Diencephalon (tissue), 1 donor: ENCODE data around the gene S100A9. TPM values are rescaled to one million over a fixed set of nuclear protein-coding genes. Genes with fewer than 3 reads are reported as not detected.

Experiments used
- small RNA-seq: library from RNA; depleted of rRNA; stranded (forward); fragments of <200 nt; gene quantifications from one replicate; pipeline ENCODE3, GENCODE V24; 2014
- total RNA-seq: library from RNA; depleted of rRNA; stranded (reverse); fragments of >200 nt; gene quantifications from one replicate; pipeline ENCODE4 v1.2.3, GENCODE V29; 2014

The S100A9 gene
- total RNA-seq: 55.1 TPM

DNA sequence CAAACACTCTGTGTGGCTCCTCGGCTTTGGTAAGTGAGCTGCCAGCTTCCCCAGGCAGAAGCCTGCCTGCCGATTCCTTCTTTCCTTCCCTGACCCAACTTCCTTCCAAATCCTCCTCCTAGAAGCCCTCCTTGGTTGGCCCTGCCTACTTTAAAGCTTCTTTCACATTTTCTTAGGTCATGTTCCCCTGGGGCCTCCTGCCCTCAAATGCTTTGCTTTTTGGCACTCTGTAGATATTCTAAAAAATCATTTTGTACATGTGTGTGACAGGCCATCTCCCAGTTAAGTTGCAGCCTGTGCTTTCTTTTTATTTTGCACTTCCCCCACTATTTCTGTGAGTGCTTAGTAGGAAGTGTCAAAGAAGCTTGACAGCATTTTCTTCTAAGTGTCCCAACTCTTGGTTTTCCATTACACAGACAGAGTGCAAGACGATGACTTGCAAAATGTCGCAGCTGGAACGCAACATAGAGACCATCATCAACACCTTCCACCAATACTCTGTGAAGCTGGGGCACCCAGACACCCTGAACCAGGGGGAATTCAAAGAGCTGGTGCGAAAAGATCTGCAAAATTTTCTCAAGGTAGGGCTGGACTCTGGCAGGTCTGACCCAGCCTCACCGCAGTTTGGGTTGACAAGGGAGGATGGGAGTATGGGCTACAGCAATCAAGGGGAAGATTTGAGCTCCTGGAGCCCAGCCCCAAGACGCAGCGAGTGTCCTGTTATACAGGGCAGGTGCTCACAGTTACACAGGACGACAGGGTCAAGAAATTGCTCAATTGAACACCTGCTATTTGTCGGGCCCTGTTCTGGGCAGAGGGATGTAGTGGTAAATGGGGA, at the start of gene S100A9:
TSS of gene S100A9 (plus strand) at position 2 of the 838 bp plus-strand sequence. CDS start at position 432, 430 bp downstream.

GRCh38 chr1:153312570-153313186, 45.0 kb upstream of the S100A9 start, which contains the start of gene PGLYRP3:
TSS of gene PGLYRP3 (minus strand) at chr1:153312952. CDS start at chr1:153310665, 2,287 bp downstream.

GRCh38 chr1:153348511-153349362, 8.9 kb upstream of the S100A9 start, which contains the start of gene PGLYRP4:
TSS of gene PGLYRP4 (minus strand) at chr1:153348841. CDS start at chr1:153347932, 909 bp downstream.

DNA sequence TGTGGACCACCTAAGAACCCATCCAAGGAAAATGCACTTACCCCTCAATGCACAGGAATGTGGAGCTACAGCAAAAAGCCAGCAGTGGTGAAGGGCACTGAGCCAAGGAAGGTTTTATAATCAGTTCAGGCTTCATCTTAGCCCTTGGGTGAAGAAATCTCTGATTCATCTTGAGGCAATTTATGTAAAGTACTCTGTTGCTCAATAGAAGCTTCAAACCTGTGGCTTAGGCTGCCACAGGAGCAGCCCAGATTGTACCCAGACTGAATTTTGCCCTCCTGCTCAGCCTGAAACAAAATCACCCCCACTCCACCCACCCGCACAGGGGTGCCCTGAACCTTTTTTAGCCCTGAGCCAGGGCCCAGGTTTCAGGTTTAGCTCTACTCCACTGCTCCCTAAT, 17.9 kb downstream of the S100A9 start, which contains the start of gene S100A12:
TSS of gene S100A12 (minus strand) at position 111 of the 400 bp plus-strand sequence. CDS start 1,029 bp downstream, outside the sequence.

DNA sequence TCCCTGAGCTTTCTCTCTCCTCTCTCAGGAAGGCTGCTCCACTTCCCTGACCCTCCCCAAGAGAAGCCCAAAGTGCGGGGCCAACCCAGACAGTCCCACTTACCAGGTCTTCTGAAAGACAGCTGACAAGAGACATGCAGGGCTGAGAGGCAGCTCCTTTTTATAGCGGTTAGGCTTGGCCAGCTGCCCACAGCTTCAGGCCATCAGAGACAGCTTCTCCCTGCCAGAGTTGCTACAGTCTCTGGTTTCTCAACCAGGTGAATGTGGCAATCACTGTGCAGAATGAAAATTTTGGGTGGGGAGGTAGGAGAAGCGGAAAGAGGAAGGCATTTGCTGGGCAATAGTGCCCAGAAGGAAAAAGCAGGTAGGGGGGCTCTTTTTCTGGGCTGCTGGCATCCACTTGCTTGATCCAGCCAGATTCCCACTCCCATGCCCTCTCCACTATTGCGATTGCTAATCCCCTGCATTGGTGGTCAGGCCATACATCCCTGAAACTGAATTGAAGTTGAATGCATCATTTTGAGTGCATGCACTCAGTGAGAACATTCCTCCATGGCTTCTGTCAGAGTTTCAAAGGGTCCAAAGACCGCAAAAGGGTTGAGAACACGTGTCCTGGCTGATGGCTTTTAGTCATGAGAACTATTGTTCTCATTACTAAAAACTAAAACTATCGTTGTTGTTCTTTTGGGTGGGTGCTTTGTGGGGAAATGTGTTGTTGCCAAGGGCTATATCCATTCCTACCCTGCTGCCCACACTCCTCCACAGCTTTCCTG, 33.5 kb downstream of the S100A9 start, which contains the start of gene S100A8:
TSS of gene S100A8 (minus strand) at position 136 of the 773 bp plus-strand sequence. CDS start 538 bp downstream, outside the sequence.

Small RNA genes within 50 kb of the gene (small RNA-seq; reads per million reads assigned to genes)
- not detected for gene RNU6-160P
- not detected for gene S100A15A

Other genes starting within 250 kb of the S100A9 start
- not detected for gene SPRR2F, start 244.3 kb upstream of the S100A9 start, total RNA-seq
- gene SPRR2G, start 207.0 kb upstream of the S100A9 start, total RNA-seq: not detected
- not detected for gene LELP1, start 154.4 kb upstream of the S100A9 start, total RNA-seq
- not detected for gene PRR9, start 140.3 kb upstream of the S100A9 start, total RNA-seq
- 0.69 TPM for gene LORICRIN, start 98.2 kb upstream of the S100A9 start, total RNA-seq
- not detected for gene PGLYRP3, start 44.9 kb upstream of the S100A9 start, total RNA-seq
- not detected for gene PGLYRP4, start 9.0 kb upstream of the S100A9 start, total RNA-seq
- gene S100A12, start 17.8 kb downstream of the S100A9 start, total RNA-seq: 4.8 TPM
- 13.1 TPM for gene S100A8, start 33.2 kb downstream of the S100A9 start, total RNA-seq
- gene S100A7A, start 58.7 kb downstream of the S100A9 start, total RNA-seq: not detected
- gene S100A7, start 102.8 kb downstream of the S100A9 start, total RNA-seq: not detected
- 51.7 TPM for gene S100A6, start 178.1 kb downstream of the S100A9 start, total RNA-seq
- not detected for gene S100A5, start 183.1 kb downstream of the S100A9 start, total RNA-seq
- gene S100A4, start 188.0 kb downstream of the S100A9 start, total RNA-seq: 3.2 TPM
- not detected for gene S100A3, start 191.4 kb downstream of the S100A9 start, total RNA-seq
- not detected for gene S100A2, start 208.0 kb downstream of the S100A9 start, total RNA-seq